ENCODE measurements around the gene BRME1. TPM values are rescaled to one million over a fixed set of nuclear protein-coding genes. Genes with fewer than 3 reads are reported as not detected.

BRME1 gene
- total RNA-seq, 2 experiments from 2014 or later, result 6.3 to 8.0 TPM

GRCh38 chr19:13882419-13882795 is 23.5 kb downstream of the BRME1 start:
- Mint-ChIP-seq H3K27me3 (no peaks in the 10 kb centered on the region), H3K9me3 (no peaks in the 10 kb centered on the region), H3K4me3 (peak overlapping the region; percentile 43), H3K4me1 (peaks cover 50% of the 10 kb centered on the region), H3K36me3 (ENCODE audit: low read depth) (no peaks in the 10 kb centered on the region), H3K27ac (peak overlapping the region; percentile 71)
- POLR2A ChIA-PET, result no interaction called here
- CTCF ChIA-PET, result interaction anchor here (0.6 to 8.2 kb wide), 11 partner anchors 8 to 466 kb away, joined by 3 to 67 read pairs (median 4); partner anchors contain the start of genes ASF1B, IL27RA and MISP3
- DNase-seq, result no peak

- no peaks in the 10 kb centered on the region for H3K27me3 Mint-ChIP-seq
- peak overlapping the region; percentile 43 for H3K4me3 Mint-ChIP-seq
- peaks cover 45% of the 10 kb centered on the region for H3K4me1 Mint-ChIP-seq
- H3K9me3 Mint-ChIP-seq, result no peaks in the 10 kb centered on the region
- POLR2A ChIA-PET, result no interaction called here
- peak; percentile 55 for DNase-seq
- H3K27ac Mint-ChIP-seq, result peak overlapping the region; percentile 71
- no peaks in the 10 kb centered on the region for H3K36me3 Mint-ChIP-seq (ENCODE audit: low read depth)
- CTCF ChIA-PET, result interaction anchor here (0.6 to 8.2 kb wide), 18 partner anchors 9 to 466 kb away, joined by 3 to 67 read pairs (median 4); partner anchors contain the start of genes ASF1B, IL27RA, MISP3 and RFX1
Observed at GRCh38 chr19:13881692-13882418, 24.1 kb downstream of the BRME1 start.

GRCh38 chr19:13881251-13881691 is 24.6 kb downstream of the BRME1 start:
- DNase-seq, result no peak
- H3K9me3 Mint-ChIP-seq, result no peaks in the 10 kb centered on the region
- H3K4me3 Mint-ChIP-seq, result no peak overlapping the region
- H3K4me1 Mint-ChIP-seq, result peaks cover 44% of the 10 kb centered on the region
- CTCF ChIA-PET, result interaction anchor here (0.6 to 8.2 kb wide), 24 partner anchors 9 to 467 kb away, joined by 3 to 67 read pairs (median 4); partner anchors contain the start of genes ASF1B, MISP3 and RFX1
- POLR2A ChIA-PET, result no interaction called here
- no peaks in the 10 kb centered on the region for H3K27me3 Mint-ChIP-seq
- H3K36me3 Mint-ChIP-seq (ENCODE audit: low read depth), result no peaks in the 10 kb centered on the region
- peak overlapping the region; percentile 76 for H3K27ac Mint-ChIP-seq

- H3K9me3 Mint-ChIP-seq, result no peaks in the 10 kb centered on the region
- H3K27ac Mint-ChIP-seq, result peak overlapping the region; percentile 76
- DNase-seq, result peak; percentile 97
- peak overlapping the region; percentile 30 for H3K4me3 Mint-ChIP-seq
- CTCF ChIA-PET, result interaction anchor here (0.6 to 8.2 kb wide), 36 partner anchors 9 to 607 kb away, joined by 3 to 67 read pairs (median 4); partner anchors contain the start of genes ASF1B, C19orf67, IL27RA and MISP3
- H3K27me3 Mint-ChIP-seq, result no peaks in the 10 kb centered on the region
- peaks cover 44% of the 10 kb centered on the region for H3K4me1 Mint-ChIP-seq
- POLR2A ChIA-PET, result interaction anchor here (0.6 kb wide), 1 partner anchor 274 kb away, joined by 3 read pairs; no protein-coding TSS in a partner anchor
- H3K36me3 Mint-ChIP-seq (ENCODE audit: low read depth), result no peaks in the 10 kb centered on the region
Observed at GRCh38 chr19:13880059-13881043, 25.6 kb downstream of the BRME1 start.

DNA sequence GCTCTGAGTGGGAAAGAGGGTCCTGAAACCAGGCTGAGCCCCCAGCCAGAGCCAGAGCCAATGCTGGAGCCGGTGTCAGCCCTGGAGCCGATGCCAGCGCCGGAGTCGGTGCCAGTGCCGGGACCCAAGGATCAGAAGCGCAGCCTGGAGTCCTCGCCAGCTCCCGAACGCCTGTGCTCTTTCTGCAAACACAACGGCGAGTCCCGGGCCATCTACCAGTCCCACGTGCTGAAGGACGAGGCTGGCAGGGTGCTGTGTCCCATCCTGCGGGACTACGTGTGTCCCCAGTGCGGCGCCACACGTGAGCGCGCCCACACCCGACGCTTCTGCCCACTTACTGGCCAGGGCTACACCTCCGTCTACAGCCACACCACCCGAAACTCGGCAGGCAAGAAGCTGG is 28.6 kb downstream of the BRME1 start:
- H3K27ac Mint-ChIP-seq, result no peak overlapping the region
- peaks cover 31% of the 10 kb centered on the region for H3K4me1 Mint-ChIP-seq
- no peaks in the 10 kb centered on the region for H3K9me3 Mint-ChIP-seq
- H3K36me3 Mint-ChIP-seq (ENCODE audit: low read depth), result no peaks in the 10 kb centered on the region
- H3K4me3 Mint-ChIP-seq, result no peak overlapping the region
- ChIA-PET CTCF (interaction anchor here (0.7 to 8.2 kb wide), 6 partner anchors 15 to 198 kb away, joined by 3 to 67 read pairs (median 4); partner anchors contain the start of gene MISP3), POLR2A (no interaction called here)
- DNase-seq, result no peak
- H3K27me3 Mint-ChIP-seq, result peaks cover 7% of the 10 kb centered on the region

GRCh38 chr19:13876834-13877233 is 29.1 kb downstream of the BRME1 start, which contains the start of gene NANOS3:
NANOS3 (plus strand) TSS chr19:13877134; CDS start chr19:13877249, 115 bp downstream.
- Mint-ChIP-seq H3K4me3 (no peak within 1 kb of the TSS), H3K9me3 (no peaks in the 10 kb centered on the region), H3K27me3 (peaks cover 7% of the 10 kb centered on the region), H3K36me3 (ENCODE audit: low read depth) (no peaks in the 10 kb centered on the region), H3K27ac (no peak within 1 kb of the TSS), H3K4me1 (peaks cover 27% of the 10 kb centered on the region)
- DNase-seq, result no peak
- POLR2A ChIA-PET, result no interaction called here
- CTCF ChIA-PET, result interaction anchor here (0.5 to 8.2 kb wide), 5 partner anchors 15 to 194 kb away, joined by 3 to 67 read pairs (median 5); partner anchors contain the start of gene MISP3

DNA sequence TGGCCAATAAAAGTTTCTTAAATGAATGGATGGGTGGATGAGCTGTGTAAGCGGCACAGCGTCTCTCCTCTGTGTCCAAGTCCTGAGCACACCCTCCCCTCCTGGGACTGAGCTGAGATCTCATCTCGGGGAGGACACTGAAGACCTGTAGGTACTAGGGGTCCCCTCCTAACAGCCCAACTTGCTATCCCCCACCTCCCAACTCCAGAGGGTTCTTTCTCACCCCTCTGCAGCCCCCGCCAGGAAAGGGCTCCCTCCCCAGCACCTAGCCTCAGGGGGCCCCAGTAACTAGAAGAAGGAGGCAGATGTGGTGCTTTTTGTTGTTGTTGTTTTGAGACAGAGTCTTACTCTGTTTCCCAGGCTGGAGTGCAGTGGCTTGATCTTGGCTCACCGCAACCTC is 30.1 kb downstream of the BRME1 start:
- ChIA-PET CTCF (interaction anchor here (0.6 to 8.2 kb wide), 6 partner anchors 14 to 899 kb away, joined by 3 to 67 read pairs (median 5); partner anchors contain the start of gene MISP3), POLR2A (interaction anchor here (0.6 kb wide), 1 partner anchor 636 kb away, joined by 6 read pairs; no protein-coding TSS in a partner anchor)
- H3K4me1 Mint-ChIP-seq, result peaks cover 17% of the 10 kb centered on the region
- peaks cover 7% of the 10 kb centered on the region for H3K27me3 Mint-ChIP-seq
- no peak overlapping the region for H3K4me3 Mint-ChIP-seq
- no peak for DNase-seq
- no peak overlapping the region for H3K27ac Mint-ChIP-seq
- H3K36me3 Mint-ChIP-seq (ENCODE audit: low read depth), result no peaks in the 10 kb centered on the region
- no peaks in the 10 kb centered on the region for H3K9me3 Mint-ChIP-seq

- POLR2A ChIA-PET, result interaction anchor here (0.7 kb wide), 1 partner anchor 42 kb away, joined by 5 read pairs; no protein-coding TSS in a partner anchor
- Mint-ChIP-seq H3K9me3 (no peaks in the 10 kb centered on the region), H3K4me3 (no peak overlapping the region), H3K36me3 (ENCODE audit: low read depth) (no peaks in the 10 kb centered on the region), H3K4me1 (peaks cover 5% of the 10 kb centered on the region), H3K27ac (no peak overlapping the region), H3K27me3 (peaks cover 7% of the 10 kb centered on the region)
- no peak for DNase-seq
- CTCF ChIA-PET, result interaction anchor here (7.1 kb wide), 1 partner anchor 12 kb away, joined by 39 read pairs; no protein-coding TSS in a partner anchor
Observed at GRCh38 chr19:13873834-13874515, 31.9 kb downstream of the BRME1 start.

DNA sequence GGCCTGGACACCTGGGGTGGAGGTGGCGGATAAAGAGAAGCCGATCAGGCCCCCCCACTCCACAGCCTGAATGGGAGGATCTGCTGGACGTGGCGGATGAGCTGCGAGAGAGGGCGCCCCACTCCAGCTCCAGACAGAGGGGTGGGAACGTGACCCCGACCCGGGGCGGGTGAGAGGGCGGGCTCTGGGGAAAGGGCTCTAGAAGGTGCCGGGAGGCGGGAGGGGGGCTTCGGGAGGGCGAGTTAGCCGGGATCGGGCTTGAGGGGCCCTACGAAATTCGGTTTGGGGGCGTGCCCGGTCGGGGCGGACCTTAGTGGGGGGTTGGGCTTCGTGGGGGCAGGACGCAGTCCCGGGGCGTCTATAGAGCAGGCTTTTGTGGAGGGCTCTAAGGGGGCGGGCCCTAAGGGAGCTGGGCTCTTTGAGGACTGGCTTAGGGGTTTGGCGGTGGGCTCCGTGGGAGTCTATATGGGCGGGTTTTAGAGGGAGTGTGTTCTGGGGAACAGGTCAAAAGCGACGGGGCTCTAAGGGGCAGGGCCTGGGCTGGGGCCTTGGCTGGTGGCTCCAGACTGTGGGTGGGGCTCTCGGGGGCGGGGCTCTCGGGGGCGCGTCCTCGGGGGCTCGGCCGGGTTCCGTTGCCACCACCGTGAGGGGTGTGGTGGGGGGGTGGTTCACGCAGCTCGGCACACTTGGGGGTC is 33.1 kb downstream of the BRME1 start:
- DNase-seq, result peak; percentile 37
- Mint-ChIP-seq H3K9me3 (no peaks in the 10 kb centered on the region), H3K27me3 (peaks cover 7% of the 10 kb centered on the region), H3K27ac (no peak overlapping the region), H3K4me3 (peak overlapping the region; percentile 50), H3K36me3 (ENCODE audit: low read depth) (no peaks in the 10 kb centered on the region), H3K4me1 (peaks cover 5% of the 10 kb centered on the region)
- ChIA-PET POLR2A (interaction anchor here (0.7 kb wide), 1 partner anchor 43 kb away, joined by 5 read pairs; no protein-coding TSS in a partner anchor), CTCF (interaction anchor here (0.6 to 7.1 kb wide), 5 partner anchors 11 to 243 kb away, joined by 3 to 39 read pairs (median 3); partner anchors contain the start of gene C19orf53)

DNA sequence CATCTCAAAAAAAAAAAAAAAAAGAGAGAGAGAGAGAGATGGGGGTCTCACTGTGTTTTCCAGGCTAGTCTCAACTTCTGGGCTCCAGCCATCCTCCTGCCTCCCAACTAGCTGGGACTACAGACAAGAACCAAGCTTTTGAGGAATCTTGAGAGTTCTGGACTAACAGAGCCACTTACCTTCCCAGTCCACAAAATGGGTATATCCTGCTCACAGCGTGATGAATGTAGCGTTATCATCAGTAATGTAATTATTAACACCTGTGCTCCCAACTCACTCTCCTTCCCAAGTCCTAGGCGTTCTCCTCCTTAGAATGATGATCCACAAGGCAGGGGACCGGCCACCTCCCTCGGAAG is 33.6 kb downstream of the BRME1 start:
- ChIA-PET CTCF (interaction anchor here (0.6 to 7.1 kb wide), 5 partner anchors 10 to 597 kb away, joined by 3 to 39 read pairs (median 3); partner anchors contain the start of gene C19orf53), POLR2A (no interaction called here)
- Mint-ChIP-seq H3K36me3 (ENCODE audit: low read depth) (no peaks in the 10 kb centered on the region), H3K9me3 (no peaks in the 10 kb centered on the region), H3K4me1 (peaks cover 5% of the 10 kb centered on the region), H3K4me3 (peak overlapping the region; percentile 50), H3K27me3 (peaks cover 12% of the 10 kb centered on the region), H3K27ac (no peak overlapping the region)
- no peak for DNase-seq

DNA sequence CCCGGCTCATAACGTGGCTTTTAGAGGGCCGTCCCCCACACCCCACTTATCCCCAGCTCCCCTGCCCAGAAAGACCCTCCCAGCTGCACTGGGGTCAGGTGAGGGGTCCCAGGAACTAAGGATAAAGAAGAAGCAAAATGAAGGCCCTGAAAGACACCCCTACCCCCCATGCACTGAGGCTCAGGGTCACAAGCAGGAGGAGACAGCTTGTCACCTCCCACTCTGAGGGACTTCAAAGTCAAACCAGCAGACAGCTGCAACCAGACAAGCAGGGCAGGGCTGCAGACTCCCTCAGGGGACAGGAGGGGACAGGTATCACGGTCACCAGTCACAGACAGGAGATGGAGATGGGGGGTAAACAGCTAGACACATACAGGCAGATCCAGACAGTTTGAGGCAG is 35.0 kb downstream of the BRME1 start:
- H3K4me3 Mint-ChIP-seq, result no peak overlapping the region
- POLR2A ChIA-PET, result no interaction called here

More for the DNA sequence above, 35.0 kb downstream of the BRME1 start:
- Mint-ChIP-seq H3K27ac (no peak overlapping the region), H3K4me1 (peaks cover 11% of the 10 kb centered on the region), H3K36me3 (ENCODE audit: low read depth) (no peaks in the 10 kb centered on the region), H3K9me3 (no peaks in the 10 kb centered on the region), H3K27me3 (peaks cover 20% of the 10 kb centered on the region)
- CTCF ChIA-PET, result interaction anchor here (0.5 to 7.1 kb wide), 8 partner anchors 9 to 585 kb away, joined by 3 to 39 read pairs (median 4); partner anchors contain the start of genes ASF1B and C19orf53
- DNase-seq, result no peak
